ENCODE data around the gene RIMKLB. TPM values are rescaled to one million over a fixed set of nuclear protein-coding genes. Genes with fewer than 3 reads are reported as not detected.

RIMKLB gene
- total RNA-seq, 1 donor, result 23.2 TPM

DNA sequence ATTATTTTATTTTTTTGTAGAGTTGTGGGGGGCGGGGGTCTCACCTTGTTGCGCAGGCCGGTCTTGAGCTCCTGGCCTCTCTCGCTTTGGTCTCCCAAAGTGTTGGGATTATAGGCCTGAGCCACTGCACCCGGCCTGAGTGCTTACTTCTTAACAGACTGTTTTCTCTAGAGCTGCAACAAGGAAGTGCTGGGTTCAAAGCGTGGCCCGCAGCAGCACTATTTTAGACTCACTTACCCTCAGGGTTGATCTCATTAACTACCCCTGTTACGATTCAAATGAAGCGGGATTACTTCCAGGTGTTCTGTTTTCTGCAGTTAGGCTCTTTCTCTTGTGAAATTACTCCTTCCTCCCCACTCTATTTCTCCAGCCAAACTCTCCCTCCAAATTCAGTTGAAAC lies 133.3 kb downstream of the RIMKLB start:
- H3K4me3 ChIP-seq (ENCODE audit: low read depth, low read length), result no peak overlapping the region
- TF ChIP-seq, protein P1, sequence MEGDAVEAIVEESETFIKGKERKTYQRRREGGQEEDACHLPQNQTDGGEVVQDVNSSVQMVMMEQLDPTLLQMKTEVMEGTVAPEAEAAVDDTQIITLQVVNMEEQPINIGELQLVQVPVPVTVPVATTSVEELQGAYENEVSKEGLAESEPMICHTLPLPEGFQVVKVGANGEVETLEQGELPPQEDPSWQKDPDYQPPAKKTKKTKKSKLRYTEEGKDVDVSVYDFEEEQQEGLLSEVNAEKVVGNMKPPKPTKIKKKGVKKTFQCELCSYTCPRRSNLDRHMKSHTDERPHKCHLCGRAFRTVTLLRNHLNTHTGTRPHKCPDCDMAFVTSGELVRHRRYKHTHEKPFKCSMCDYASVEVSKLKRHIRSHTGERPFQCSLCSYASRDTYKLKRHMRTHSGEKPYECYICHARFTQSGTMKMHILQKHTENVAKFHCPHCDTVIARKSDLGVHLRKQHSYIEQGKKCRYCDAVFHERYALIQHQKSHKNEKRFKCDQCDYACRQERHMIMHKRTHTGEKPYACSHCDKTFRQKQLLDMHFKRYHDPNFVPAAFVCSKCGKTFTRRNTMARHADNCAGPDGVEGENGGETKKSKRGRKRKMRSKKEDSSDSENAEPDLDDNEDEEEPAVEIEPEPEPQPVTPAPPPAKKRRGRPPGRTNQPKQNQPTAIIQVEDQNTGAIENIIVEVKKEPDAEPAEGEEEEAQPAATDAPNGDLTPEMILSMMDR (IDR thresholded peaks at IDR 0.05; ENCODE audit: insufficient read depth, low read length), result no peak
- no peak for DNase-seq (ENCODE audit: low read depth)

DNA sequence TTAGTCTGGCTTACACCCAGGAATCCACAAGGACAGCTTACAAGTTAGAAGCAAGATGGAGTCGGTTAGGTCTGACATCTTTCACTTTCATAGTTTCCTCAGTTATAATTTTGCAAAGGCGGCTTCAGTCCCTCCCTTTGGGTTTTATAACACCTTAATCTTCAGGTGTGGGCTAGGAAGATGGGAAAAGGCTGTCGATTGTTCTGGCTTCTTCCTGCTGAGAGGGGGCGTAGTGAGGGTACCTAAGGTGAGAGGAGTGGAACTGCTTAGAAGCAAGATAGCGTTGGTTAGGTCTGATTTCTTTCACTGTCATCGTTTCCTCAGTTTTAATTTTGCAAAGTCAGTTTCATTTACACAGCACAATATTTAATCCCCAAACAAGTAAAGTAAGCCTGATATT lies 134.7 kb downstream of the RIMKLB start:
- H3K4me3 ChIP-seq (ENCODE audit: low read depth, low read length), result no peak overlapping the region
- no peak for DNase-seq (ENCODE audit: low read depth)
- TF ChIP-seq, protein P1 (IDR thresholded peaks at IDR 0.05; ENCODE audit: insufficient read depth, low read length), result no peak

Other genes with a start within 250 kb of the RIMKLB start
- not detected in 2 replicates for gene CLEC6A, start 242.0 kb upstream of the RIMKLB start, total RNA-seq (ENCODE audit: low replicate concordance)
- not detected in 2 replicates for gene CLEC4D, start 184.5 kb upstream of the RIMKLB start, total RNA-seq (ENCODE audit: low replicate concordance)
- not detected in 2 replicates for gene CLEC4E, start 157.1 kb upstream of the RIMKLB start, total RNA-seq (ENCODE audit: low replicate concordance)
- gene AICDA, start 85.1 kb upstream of the RIMKLB start, total RNA-seq (ENCODE audit: low replicate concordance), result not detected in 2 replicates
- gene MFAP5, start 35.2 kb upstream of the RIMKLB start, total RNA-seq (ENCODE audit: low replicate concordance), result 220 and 259 TPM in 2 replicates
- under 0.01 TPM in 1 of 2 replicates, not detected in the other for gene A2ML1, start 124.6 kb downstream of the RIMKLB start, total RNA-seq (ENCODE audit: low replicate concordance)
- gene PHC1, start 216.5 kb downstream of the RIMKLB start, total RNA-seq (ENCODE audit: low replicate concordance), result 27.6 and 31.6 TPM in 2 replicates

All from fibroblast of the aortic adventitia (primary cell).